K562 (cell line): ENCODE results near the gene EPO. TPM values are rescaled to one million over a fixed set of nuclear protein-coding genes. Genes with fewer than 3 reads are reported as not detected.
A peak's percentile ranks its signal among the peaks of the same experiment; 100 is the strongest.

Source experiments
- BRF2 ChIP-seq: IDR thresholded peaks from 3 replicates; pipeline ENCODE4 v1.6.1; 2011; ENCODE audit warnings: borderline replicate concordance, mild to moderate bottlenecking; ENCODE audit not compliant: insufficient read length, insufficient read depth
- E2F1 ChIP-seq: sonication (generic); formaldehyde crosslinking; IDR thresholded peaks from 2 replicates; pipeline ENCODE4 v1.8.1; 2023; ENCODE audit warnings: mild to moderate bottlenecking, missing genetic modification reagents, moderate library complexity
- ELF1 ChIP-seq: fragments of 200-800 bp; sonication (Bioruptor generic); IDR thresholded peaks from 2 replicates; pipeline ENCODE4 v1.6.1; 2016; ENCODE audit warnings: missing genetic modification characterization, missing compliant biosample characterization
- HMGXB4 ChIP-seq: sonication (generic); formaldehyde crosslinking; IDR thresholded peaks from 2 replicates; pipeline ENCODE4 v1.8.1; 2023; ENCODE audit warnings: mild to moderate bottlenecking, missing genetic modification reagents
- KDM5B ChIP-seq: fragments of 200-600 bp; sonication (generic); IDR thresholded peaks from 2 replicates; pipeline ENCODE4 v1.6.1; 2012; ENCODE audit warnings: low read depth, mild to moderate bottlenecking, moderate library complexity, low read length, control low read depth, inconsistent platforms; ENCODE audit not compliant: insufficient replicate concordance
- KLF10 ChIP-seq: fragments of 250-450 bp; sonication (Bioruptor Pico); IDR thresholded peaks from 2 replicates; pipeline ENCODE4 v1.6.1; 2021; ENCODE audit warnings: matching md5 sums
- MEIS2 ChIP-seq: fragments of 450-650 bp; IDR thresholded peaks from 2 replicates; pipeline ENCODE4 v1.6.1; 2014; ENCODE audit warnings: mild to moderate bottlenecking; ENCODE audit not compliant: partially characterized antibody
- MLX ChIP-seq, 2 experiments: fragments of 450-650 bp in 1 of 2; sonication (generic) in 1 of 2; formaldehyde crosslinking; conservative IDR thresholded peaks; 2 replicates each; pipeline versions ENCODE4 v1.4.0 to v1.8.1; 2020 to 2022; ENCODE audit warnings: mild to moderate bottlenecking in 1 of 2, missing genetic modification reagents in 1 of 2
- MXI1 ChIP-seq: IDR thresholded peaks from 2 replicates; pipeline ENCODE4 v1.6.1; 2011; ENCODE audit warnings: low read depth, mild to moderate bottlenecking, improper control_type of control experiment, low read length
- NFE2 ChIP-seq: IDR thresholded peaks from 2 replicates; pipeline ENCODE4 v1.6.1; 2014; ENCODE audit warnings: antibody characterized with exemption, low read depth
- PHB2 ChIP-seq: fragments of 450-650 bp; IDR thresholded peaks from 2 replicates; pipeline ENCODE4 v1.6.1; 2017; ENCODE audit warnings: low read depth
- RBBP5 ChIP-seq: fragments of 200-600 bp; sonication (generic); IDR thresholded peaks from 2 replicates; pipeline ENCODE4 v1.6.1; 2012; ENCODE audit warnings: borderline replicate concordance, mild to moderate bottlenecking, low read length, control low read depth, inconsistent platforms; ENCODE audit not compliant: insufficient read depth, poor library complexity, severe bottlenecking
- RBM34 ChIP-seq: fragments of 200-400 bp; formaldehyde crosslinking; IDR thresholded peaks from 2 replicates; pipeline ENCODE4 v1.6.1; 2018; ENCODE audit warnings: low read length, borderline replicate concordance; ENCODE audit not compliant: insufficient read depth
- THAP12 ChIP-seq: fragments of 250-450 bp; sonication (Bioruptor Pico); IDR thresholded peaks from 2 replicates; pipeline ENCODE4 v1.9.0; 2021; ENCODE audit warnings: mild to moderate bottlenecking, inconsistent platforms
- ZBTB49 ChIP-seq: sonication (generic); formaldehyde crosslinking; IDR thresholded peaks from 2 replicates; pipeline ENCODE4 v1.8.0; 2022; ENCODE audit warnings: missing genetic modification reagents, mild to moderate bottlenecking, borderline replicate concordance
- ZNF133 ChIP-seq: fragments of 250-450 bp; sonication (Bioruptor Pico); IDR thresholded peaks from 2 replicates; pipeline ENCODE4 v1.4.0; 2020; ENCODE audit warnings: mild to moderate bottlenecking
- polyA plus RNA-seq, 8 experiments: library from polyadenylated mRNA; depleted of rRNA in 4 of 8; stranded (reverse) in 5 of 8; unstranded in 3 of 8; fragments of >200 nt; fragmentation: Nextera tagmentation in 2 of 8; fragmentation: Illumina TruSeq in 1 of 8; extraction: Ambion mirVana in 2 of 8; extraction: Trizol in 1 of 8; gene quantifications; 2 replicates each; pipeline versions ENCODE4 v1.2.1 to v1.2.3, GENCODE V29; 2011 to 2014; ENCODE audit warnings: inconsistent platforms in 1 of 8, missing spikeins in 1 of 8
- total RNA-seq, 7 experiments: library from RNA; depleted of rRNA in 6 of 7; stranded (reverse); fragments of >200 nt in 6 of 7; fragmentation: Illumina TruSeq in 2 of 7; extraction: Trizol in 2 of 7; gene quantifications; 2 replicates each; pipeline versions ENCODE4 v1.2.1 to v1.2.3, GENCODE V29; 2011 to 2021; ENCODE audit warnings: low replicate concordance in 1 of 7

EPO gene
- total and polyA plus RNA-seq, 9 of the 15 experiments (the other 6 are each of a cell fraction or from before 2014, with no cell fraction given) = 0.06 to 0.41 (median 0.07) TPM; not detected in 6

- TF ChIP-seq MEIS2 (no peak), THAP12 (CRISPR knock-in tag) (no peak), ZBTB49 (CRISPR knock-in tag) (no peak), PHB2 (no peak), E2F1 (no peak), BRF2 (no peak), MLX (CRISPR knock-in tag; conservative IDR thresholded peaks at IDR 0.05) (no peak), KDM5B (no peak), KLF10 (CRISPR knock-in tag) (no peak), RBBP5 (peak; percentile 39), ELF1 (tag) (no peak), RBM34 (no peak), NFE2 (no peak), HMGXB4 (CRISPR knock-in tag) (peak; percentile 31; the same call in 1 of the 2 replicates), MXI1 (no peak), ZNF133 (CRISPR knock-in tag) (no peak)
These were observed 14.9 kb upstream of the EPO start (continued) for GRCh38 chr7:100705320-100705752.
